SHP77 treated with DMSO at 0.1 percent for 48 hours (cell line): Measurements from ENCODE around the gene LGI2.
"Not testable (repeated sequence)": the region's sequence is repeated elsewhere in the genome, so short reads cannot be mapped to it uniquely, and the experiment has no call there.

Experiments used
- DNase-seq: peaks from one replicate; lab custom pipeline; 2025; lab: John Stamatoyannopoulos, UW

Gene LGI2

DNA sequence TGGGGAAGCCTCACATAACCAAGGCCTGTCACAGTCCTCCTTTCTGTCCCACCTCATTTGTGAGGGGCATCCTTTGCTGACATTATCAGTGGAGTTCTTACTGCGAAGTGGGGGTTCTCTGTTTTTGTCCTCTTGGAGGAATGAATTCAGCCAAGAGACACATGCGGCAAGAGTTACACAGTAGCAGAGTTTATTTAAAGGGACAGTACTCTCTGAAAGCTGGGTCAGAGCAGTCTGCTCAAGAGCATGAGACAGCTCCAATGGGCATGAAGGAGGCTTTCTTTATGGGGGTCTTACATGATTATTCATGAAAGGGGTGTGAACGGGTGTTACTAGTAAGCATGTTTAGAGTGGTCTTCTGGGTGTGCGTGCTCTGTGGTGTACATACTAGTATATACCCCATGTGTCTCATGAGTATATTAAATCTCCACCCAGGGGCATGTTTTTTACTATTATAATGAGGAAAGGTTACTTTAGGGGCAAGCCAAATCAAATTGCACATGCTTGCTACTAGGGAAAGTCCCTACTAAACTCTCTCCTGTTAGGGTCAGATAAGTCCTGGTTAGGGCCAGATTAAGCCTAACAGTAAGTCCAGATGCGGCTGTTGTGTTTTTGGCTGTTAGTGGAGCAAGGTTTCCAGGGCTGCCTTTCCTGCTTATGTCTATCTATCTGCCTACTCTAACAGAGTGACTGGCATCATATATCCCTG is 19.8 kb upstream of the LGI2 start:
- no peak for DNase-seq

DNA sequence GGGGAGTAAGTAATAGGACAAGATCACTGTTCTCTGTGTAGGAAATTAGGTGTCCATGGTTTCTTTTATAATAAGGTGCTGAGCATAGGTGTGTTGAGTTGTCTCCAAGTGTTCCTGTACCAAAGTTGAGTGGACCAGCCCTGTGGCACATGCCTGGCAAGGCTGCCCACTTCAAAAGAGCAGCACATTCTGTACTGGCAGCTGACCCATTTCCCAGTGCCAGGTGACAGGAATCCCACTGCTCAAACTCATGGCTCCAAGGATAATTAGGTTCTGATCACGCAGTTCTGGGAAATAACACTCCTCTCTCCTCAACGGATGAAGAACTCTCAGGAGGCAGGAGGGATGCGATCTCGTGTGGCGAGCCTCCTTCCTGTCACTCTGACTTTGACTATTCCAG is 12.8 kb upstream of the LGI2 start:
- no peak for DNase-seq

DNA sequence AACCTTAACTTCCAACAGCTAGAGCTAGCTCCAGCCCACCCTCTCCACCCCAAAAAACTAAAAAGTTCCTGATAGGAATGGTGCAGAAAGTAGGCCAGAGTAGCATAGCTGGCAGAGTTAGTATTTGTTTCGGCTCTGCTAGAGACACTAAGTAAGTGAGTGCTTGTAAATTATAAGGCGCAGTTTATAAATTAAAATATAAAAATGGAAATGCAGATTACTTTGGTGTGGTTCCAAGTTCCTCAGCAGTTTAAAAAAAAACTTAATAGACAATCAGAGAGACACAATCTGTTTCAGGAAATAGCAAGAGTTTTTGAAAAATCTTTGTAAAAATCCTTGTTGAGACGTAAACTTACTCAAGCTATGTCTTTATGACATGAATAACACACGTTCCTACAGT is 2.8 kb upstream of the LGI2 start:
- DNase-seq, result no peak

DNA sequence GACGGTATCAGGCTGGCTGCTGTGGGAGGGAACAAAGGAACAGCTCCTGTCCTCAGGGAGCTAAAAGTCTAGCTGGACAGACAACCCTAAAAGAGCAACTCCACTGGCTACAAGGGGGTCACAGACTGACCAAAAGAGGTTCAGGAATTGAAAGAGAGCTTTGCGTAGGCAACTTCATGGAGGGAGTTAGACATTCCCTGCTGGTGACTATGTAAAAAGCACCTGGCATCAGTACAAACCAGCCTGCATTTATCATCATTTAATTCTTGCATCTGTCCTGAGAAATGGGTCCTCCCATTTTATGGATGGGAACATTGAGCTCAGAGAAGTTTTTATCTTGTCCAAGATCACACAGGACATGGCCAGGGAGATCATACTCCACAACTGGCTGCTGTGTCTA is 1.4 kb upstream of the LGI2 start:
- no peak for DNase-seq

DNA sequence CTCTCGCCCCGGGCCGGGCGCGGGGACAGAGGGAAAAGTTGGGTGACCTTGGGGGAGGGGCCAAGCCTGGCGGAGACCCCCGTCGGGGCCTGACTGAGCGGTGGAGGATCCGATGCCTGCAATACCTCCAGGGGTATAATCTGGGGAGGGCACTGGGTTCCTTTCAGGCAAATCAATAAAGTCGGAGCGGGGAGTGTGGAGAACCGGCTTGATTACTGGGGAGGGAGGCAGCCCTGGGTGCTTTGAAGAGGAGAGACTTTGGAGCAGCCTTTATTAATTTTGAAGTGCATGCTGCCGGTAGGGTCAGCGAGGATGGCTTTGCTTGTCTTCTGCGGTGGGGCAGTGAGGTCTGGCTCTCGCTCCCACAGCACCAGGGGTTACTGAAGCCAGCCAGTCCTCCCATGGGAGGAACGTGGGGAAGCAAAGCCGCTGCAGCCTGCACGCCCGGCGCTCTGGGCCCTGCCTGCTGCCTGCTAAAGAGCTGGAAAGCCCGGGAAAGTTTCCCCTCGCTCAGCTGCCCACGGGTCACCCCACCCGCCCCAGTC is 403 bp upstream of the LGI2 start:
- DNase-seq, result no peak

DNA sequence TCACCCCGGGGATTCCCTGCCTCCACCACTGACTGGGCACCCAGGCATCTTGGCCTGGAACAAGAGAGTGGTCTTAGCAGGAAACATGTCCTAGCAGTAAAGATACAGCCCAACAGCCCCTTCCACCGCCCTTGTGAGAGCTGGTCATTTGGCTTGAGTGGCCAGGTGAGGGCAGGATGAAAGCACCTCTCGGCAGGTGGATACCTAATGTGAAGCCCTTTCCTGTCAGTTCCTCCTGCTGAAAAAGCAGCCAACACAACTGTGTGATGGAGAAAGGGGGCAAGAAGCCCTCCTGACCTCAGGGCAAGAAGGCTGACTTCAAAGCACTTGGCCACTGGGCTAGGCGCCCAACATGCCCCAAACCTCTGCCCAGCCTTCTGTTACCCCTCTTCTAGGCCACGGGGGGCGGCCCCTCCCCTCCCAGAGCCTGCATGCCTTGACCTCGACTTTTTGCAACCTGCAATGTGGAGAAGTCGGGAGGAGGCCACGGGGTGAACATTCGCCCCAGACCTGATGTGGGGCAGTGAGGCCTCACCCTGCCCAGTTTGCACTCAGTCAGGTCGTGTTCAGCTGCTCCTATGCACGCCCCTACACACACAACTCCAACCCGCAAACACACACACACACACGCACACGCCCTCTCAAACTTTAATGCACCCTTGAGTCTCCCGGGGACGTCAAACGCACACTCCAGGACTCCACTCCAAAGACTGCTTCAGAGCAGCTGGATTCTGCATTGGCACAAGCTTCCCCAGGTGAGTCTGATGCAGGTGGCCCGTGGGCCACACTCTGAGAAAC is 1.1 kb downstream of the LGI2 start:
- DNase-seq, result no peak

DNA sequence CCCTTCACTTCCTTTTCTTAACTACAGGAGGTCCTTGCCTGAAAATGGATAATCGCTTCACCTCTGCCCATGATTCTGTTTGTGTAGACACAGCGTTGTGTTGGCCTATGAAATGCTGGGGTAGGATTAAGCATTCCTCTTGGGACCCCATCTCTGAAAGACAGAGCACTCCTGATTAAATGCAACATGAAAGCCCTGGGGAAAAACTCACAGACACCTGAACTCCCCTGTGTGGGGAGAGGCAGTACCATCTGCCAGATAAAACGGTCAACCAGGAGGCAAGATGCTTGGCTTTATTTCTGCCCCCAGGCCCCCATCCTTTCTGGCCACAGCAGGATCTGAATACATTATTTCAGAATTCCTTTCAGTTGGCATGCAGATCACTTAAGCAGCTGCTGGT is 1.9 kb downstream of the LGI2 start:
- DNase-seq, result no peak

DNA sequence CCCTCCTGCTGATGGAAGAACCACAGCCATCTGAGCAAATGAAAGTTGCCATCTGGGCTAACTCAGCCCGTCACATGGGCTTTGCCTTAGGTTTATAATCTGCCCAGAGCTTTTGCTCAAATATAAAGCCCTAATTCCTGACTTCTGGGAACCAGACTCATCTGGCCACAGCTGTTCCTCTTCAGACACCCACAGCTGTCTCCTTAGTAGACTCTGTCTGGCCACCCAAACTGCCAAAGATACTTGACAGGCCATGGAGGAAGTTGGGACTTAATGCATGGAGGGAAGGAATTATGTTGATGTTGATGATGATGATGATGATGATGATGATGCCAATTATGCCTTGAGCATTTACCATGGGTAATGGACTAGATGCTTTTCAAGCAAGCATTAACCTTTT is 8.0 kb downstream of the LGI2 start:
- DNase-seq, result no peak

DNA sequence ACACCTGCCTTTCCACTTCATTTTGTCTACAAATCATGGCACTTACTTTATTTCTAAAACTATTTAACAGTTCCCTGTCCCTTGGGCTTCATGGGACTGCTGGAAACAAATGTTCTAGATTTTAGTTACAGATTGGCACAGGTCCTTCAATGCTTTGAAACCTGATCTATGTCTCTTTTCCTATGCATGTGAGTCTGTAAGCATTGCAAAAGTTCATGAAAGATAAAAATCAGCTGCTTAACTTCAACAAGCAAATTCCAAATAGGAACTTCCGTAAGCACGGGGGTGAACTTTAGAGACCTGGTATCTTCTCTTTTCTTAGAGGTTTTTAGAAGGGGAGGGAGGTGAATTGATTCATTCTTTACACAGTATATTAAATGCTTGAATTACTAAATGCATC is 9.5 kb downstream of the LGI2 start:
- no peak for DNase-seq

DNA sequence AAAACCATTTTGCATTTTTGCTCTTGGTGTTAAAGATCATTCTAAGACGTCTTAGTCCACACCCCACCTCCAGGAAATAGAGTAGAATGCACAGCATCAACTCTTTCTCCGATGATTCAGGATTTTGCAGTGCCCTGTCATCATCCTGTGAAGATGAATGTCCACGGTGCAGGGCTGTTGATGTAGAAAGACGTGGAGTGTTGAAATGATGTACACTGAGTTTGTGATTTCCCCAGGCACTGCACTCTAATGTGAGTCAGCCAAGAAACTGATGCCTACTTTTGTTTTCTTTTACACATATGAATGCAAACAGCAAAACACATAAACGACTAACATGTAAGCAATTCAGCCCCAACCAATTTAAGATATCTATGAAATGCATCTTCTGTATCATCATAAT is 10.5 kb downstream of the LGI2 start:
- DNase-seq, result no peak

DNA sequence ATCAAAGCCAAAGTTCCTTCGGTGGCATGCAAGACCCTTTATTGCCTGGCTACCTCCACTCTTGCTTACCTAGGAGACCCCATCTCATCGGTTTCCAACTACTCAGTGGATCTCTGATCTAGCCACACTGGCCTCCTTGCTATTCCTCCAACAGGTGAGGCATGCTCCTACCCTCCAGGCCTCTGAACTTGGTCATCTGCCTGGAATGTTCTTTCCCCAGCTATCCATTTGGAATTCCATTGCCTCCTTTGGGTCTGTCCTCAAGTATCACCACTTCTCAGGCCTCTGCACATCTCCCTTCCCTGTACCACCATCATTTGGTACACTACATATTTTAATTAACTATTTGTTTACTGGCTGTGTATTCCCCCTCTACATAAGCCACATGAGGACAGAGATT is 11.2 kb downstream of the LGI2 start:
- no peak for DNase-seq

DNA sequence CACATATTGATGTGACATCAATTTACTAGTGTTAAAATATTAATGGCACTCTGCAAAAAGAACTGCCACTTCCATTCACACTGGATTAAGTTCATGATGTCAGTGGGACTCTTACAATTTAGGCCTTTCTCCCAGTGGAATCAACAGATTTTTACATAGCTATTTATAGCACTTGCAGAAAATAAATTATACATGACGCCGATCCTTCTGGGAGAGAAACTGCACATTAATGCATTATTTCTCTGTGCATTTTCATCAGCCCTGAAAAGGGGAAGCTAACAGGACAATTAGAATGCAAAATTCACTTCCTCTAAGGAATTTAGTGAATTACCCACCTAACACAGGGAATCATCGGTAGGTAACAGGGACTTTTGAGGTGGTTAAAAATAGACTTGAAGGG is 15.7 kb downstream of the LGI2 start:
- DNase-seq, result no peak

DNA sequence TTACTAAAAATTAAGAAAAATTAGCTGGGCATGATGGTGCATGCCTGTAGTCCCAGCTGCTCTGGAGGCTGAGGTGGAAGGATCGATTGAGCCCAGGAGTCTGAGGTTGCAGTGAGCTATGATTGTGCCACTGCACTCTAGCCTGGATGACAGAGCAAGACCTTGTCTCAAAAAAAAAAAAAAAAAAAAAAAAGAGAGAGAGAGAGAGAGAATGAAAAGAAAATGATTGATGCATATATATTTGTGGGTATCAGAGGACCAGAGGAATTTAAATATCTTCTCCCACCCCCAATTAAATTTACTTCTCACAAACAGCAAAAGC is 16.1 kb downstream of the LGI2 start:
- not testable (repeated sequence) for DNase-seq

DNA sequence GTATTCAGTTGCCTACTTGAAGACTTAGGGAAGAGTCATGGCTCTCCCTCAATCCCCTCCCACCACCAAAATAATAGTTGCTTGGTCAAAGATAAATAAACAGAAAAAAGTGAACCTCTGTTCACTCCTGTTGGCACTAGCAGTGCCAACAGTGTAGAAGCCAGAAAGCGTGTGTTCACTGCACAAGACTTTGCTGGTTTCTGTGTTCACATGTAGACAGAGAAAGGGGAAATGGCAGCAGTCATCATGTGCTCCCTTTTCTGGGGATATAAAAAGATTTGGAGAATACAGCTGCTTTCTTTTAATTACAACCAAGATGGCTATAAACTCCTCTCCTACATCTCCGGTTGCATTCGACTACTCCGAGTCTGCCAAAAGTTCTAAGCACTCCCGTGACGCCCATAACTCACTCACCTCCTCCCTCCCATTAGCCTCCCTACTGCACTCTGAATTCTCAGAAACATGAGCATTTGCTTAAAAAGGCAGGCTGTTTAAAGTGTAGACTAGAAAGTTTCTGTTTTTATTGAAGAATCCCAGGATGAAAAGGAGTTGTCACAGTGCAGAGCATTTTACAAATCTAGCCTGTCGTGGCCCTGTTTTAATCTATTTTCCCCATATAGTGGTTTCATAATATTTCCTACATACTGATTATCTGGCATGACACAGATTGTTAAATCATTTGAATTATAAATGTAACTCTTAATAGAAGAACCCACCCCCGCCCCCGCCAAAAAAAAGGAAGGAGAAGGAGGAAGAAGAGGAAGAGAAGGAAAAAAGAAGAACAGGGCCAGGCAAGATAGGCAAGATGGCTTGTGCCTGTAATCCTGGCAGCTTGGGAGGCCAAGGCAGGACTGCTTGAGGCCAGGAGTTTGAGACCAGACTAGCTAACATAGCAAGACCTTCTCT is 16.7 kb downstream of the LGI2 start:
- no peak for DNase-seq

DNA sequence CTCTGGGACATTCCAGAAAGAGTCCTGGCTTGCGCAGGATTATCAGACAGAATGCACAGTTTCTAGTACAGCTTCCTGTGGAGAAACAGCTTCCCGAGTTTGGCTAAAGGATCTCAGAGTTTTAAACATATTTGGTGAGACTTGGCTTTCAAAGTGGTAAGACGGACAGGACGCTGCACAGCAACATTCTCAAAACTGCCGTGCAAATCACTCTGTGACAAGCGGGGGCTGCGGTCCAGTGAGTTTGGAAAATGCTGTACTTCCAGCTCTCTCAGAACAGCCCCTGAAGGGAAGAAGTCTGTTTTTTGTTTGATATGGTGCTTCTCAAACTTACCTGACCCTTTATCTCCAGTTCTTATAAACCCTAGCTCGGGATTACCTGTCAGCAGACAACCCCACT is 18.1 kb downstream of the LGI2 start:
- no peak for DNase-seq

DNA sequence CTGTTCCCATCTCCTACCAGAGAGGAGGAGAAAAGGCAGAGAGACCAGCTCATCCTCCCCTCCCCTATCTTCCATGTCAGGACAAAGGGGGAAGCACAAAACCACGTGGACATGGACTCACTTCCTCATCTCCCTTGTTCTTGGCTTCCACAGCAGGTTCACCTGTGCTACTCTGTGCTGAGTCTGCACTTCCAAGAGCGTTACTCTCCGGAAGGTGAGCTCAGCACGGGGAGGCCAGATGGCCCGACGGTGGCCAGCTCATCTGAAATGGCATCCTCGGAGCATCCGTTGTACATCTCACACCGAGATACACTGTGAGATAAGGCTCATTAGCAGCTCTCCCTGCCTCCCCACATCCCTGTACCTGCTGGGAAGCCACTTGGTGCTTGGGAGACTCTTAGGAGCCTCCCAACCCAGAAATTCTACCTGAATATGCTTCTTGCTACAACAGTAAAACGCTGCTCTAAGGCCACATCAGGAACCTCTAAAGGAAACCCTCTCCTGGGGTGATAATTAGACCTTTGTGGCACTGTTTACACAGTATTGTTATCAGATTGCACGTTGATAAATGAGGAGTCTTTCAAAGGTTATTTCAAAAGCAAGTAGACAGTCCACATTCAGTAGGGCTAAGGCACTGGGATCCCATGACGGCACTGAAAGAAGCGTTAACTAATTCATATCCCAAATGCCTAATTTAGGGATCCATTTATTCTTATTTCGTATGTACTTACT is 19.4 kb downstream of the LGI2 start:
- no peak for DNase-seq

DNA sequence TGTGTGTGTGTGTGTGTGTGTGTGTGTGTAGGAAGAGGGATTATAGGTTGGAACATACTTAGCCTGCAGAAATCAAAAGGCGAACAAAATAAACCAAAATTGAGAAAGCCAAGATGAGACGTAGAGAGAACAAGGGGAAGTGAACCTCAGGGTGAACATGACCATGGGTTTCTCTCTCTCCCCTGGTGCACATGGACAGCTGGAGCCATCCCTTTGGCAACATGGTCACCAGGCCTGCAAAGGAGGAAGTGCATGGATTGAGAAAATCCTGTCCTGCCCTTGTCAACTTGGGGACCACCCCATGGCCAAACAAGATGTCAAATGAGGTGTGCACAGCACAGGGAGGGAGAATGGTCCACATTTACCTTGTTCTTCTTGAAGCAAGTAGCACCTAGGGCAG is 23.1 kb downstream of the LGI2 start:
- DNase-seq, result no peak

DNA sequence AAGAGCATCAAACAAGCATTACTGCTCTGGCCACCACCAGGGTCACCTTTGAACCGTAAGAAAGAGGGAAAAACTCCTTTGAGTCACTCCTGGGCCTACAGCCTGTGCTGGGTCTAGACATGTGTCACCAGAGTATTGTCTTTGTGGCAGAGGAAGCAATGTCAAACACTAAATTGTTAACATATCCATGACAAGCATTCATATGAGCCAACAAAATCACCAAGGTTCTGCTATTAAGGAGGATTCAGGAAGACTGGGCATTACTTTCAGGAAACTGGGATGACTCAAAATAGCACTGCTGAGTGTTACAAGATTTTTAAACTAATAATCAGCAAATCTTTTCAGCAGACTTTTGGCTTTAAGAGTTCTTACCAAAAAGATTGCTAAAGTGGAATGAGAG is 28.1 kb downstream of the LGI2 start:
- no peak for DNase-seq

DNA sequence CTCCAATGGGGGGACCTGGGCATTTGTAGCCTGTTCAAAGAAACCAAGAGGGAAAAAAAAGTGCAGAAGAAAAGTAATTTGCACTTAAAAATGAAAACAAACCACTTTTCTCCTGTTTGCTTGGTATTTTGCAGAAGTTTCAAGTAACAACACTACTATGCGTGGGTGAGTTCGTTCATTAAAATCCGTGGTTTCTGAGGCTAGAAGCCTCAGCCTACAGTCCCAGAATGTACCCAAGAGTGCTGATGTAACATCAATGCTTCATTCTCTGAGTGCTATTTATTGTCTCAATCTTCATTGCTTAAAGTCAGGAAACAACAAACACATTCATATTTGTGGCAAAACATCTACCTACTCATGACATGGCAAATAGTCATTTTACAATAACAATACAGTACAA is 29.2 kb downstream of the LGI2 start:
- DNase-seq, result no peak

DNA sequence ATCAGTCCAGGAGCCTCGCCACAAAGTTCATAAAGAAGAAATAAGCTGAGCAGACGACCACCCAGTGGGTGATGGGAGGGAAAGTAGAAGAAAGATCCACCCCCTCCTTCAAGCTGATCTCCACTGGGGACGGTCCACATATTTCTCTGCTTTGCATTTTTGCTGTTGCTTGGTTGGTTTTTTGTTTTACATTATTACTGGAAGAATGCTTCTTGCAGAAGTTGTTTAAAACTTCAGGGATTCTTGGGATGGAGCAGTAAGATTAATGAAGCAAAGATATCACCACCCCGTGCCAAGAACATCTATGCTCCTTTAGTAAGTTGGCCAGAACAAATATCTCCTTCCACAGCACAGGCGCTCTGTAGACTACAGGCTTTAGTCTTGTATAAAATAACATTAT is 30.1 kb downstream of the LGI2 start:
- no peak for DNase-seq

DNA sequence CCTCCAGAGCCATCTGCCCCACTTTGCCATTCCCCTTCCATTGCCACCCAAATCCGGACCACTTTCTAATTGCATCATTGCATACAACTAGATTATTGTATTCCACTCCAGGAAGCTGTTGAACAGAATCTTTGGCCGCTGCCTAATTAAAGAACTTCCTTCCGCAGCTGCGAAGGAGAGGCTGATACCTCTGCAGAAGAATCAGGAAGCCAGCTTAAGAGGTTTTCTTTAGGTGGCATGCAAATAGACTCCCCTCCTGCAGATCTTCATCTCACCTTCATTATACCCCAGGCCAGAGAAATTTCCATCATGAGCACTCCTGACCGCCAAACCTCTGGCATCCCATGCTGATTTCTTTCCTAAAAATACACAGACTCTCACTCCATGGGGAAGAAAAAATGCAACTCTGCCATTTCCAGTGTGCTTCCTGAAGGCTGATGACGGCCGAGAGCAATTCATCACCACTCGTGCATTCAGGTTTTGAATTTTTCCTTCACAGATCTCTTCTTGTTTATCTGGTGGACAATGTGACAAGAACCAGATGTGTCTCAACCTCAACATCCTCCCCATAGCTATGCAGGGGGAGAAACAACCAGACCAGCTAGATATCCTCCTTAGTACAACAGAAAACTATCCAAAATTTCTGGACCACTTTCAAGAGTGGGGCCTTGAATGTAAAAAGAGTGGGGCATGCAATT is 31.2 kb downstream of the LGI2 start:
- DNase-seq, result no peak
